IPS-15b (cell line): Measurements from ENCODE around the gene DEGS2.

ENCODE experiments used
- H3K27me3 ChIP-seq: one replicate; pipeline ENCODE4 v1.6.1; 2013; ENCODE audit warnings: low read length; ENCODE audit not compliant: control insufficient read depth, insufficient read depth
- H3K36me3 ChIP-seq: one replicate; pipeline ENCODE4 v1.6.1; 2013; ENCODE audit warnings: low read length; ENCODE audit not compliant: control insufficient read depth, insufficient read depth
- H3K4me1 ChIP-seq: one replicate; pipeline ENCODE4 v1.6.1; 2013; ENCODE audit warnings: mild to moderate bottlenecking, low read length; ENCODE audit not compliant: control insufficient read depth, insufficient read depth
- H3K4me3 ChIP-seq: one replicate; pipeline ENCODE4 v1.5.1; 2013; ENCODE audit warnings: low read depth, low read length
- H3K9ac ChIP-seq: one replicate; pipeline ENCODE4 v1.6.1; 2013; ENCODE audit warnings: low read depth, mild to moderate bottlenecking, low read length
- H3K9me3 ChIP-seq: one replicate; pipeline ENCODE4 v1.6.1; 2013; ENCODE audit warnings: mild to moderate bottlenecking, low read length; ENCODE audit not compliant: control insufficient read depth, insufficient read depth

DEGS2 gene

DNA sequence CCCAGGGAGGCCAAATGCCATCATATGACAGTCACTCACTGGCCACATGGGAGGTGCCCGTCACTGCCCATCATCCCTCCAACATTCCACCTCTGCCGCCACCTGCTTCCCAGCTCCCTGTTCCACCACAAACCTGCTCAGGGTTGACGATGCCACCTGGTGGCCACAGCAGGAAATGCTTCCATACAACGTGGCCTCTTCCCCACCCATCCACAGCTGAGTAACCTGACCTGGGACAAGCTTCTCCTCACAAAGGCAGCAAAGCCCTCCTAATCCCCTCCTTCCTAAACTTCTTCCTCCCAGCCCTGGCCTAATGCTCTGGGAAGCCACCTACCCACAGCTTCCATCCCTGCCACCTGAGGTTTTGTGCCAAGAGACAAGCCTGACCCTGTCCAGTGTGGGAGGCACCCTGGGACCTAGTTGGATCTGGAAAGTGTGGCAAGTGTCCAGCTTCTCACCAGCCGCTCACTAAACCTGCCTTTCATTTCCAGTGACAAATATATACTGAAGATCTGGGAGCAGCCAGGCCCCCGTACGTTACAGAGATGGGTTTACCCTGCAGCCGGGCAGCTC is 4.3 kb downstream of the DEGS2 start:
- no peaks in the 10 kb centered on the region for H3K9me3 ChIP-seq
- no peak overlapping the region for H3K9ac ChIP-seq
- H3K36me3 ChIP-seq, result no peaks in the 10 kb centered on the region
- peaks cover 31% of the 10 kb centered on the region for H3K27me3 ChIP-seq
- H3K4me1 ChIP-seq, result no peaks in the 10 kb centered on the region
- H3K4me3 ChIP-seq, result no peak overlapping the region

DNA sequence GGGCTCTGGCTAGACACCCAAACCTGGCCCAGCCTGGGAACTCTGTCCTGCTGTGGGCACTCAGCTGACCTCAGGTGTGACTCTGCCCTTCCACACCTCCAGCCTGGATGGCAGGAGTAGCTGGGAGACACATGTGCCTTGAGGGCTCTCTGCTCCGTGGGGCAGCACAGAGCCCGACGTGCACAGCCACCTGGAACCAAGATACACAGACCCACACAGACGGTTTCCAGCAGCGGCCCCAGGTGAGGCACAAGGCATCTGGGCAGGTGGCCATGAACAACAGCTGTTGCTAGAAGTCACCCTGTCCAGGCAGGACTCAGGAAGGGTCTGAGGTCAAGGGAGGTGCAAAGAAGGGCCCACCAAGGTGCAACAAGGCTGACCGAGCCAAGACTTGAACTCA is 5.9 kb downstream of the DEGS2 start:
- H3K9me3 ChIP-seq, result no peaks in the 10 kb centered on the region
- no peaks in the 10 kb centered on the region for H3K36me3 ChIP-seq
- peaks cover 20% of the 10 kb centered on the region for H3K27me3 ChIP-seq
- no peaks in the 10 kb centered on the region for H3K4me1 ChIP-seq
- H3K9ac ChIP-seq, result no peak overlapping the region
- H3K4me3 ChIP-seq, result no peak overlapping the region

DNA sequence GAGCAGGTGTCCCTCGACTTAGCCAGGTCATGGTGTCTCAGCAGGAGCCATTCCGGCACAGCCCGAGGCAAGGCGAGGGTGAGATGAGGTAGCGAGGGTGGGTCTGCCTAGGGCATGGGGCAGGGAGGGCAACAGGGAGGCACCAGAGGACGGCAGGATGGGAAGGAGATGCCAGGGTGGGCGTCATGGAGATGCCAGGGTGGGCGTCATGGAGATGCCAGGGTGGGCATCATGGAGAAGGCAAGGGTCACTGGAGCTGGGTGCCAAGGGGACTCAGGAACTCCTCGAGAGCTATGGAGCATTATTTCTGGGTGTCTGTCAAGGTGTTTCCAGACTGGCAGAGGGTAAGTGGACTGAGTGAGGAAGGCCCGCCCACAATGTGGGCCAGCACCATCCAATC is 7.4 kb downstream of the DEGS2 start:
- H3K27me3 ChIP-seq, result peaks cover 7% of the 10 kb centered on the region
- no peak overlapping the region for H3K9ac ChIP-seq
- H3K36me3 ChIP-seq, result no peaks in the 10 kb centered on the region
- H3K4me1 ChIP-seq, result no peaks in the 10 kb centered on the region
- no peak overlapping the region for H3K4me3 ChIP-seq
- no peaks in the 10 kb centered on the region for H3K9me3 ChIP-seq

DNA sequence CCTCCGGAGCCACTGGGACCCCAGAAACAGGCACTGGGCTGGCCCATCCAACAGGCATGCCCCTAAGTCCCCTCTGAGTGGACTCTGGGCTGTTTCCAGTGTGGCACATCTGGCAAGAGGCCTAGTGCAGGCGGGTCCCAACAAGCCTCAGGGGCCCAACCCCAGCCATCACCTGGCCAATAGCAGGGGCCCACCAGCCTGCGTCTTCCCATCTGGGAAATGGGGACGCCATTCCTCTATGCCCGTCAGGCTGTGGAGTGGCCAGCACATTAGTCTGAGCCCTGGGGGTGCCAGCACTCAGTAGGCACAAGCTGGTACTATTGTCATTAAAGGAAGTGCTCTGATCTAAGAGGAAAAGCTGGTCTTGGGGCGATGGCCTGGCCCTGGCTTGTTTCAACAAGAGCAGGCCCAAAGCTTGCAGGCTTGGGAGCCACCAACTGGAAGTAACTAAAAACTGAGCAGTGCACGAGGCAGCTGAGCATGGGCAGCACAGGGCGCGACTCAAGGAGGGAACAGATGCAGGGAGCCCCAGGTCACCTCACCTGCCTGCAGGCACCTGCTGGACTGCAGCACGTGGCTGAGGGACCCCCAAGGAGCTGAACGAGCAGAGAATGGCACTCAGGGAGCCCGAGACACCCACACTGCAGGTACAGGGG is 8.4 kb downstream of the DEGS2 start:
- Histone ChIP-seq H3K36me3 (no peaks in the 10 kb centered on the region), H3K4me3 (no peak overlapping the region), H3K27me3 (peaks cover under 1% of the 10 kb centered on the region), H3K9me3 (no peaks in the 10 kb centered on the region), H3K4me1 (no peaks in the 10 kb centered on the region), H3K9ac (no peak overlapping the region)

DNA sequence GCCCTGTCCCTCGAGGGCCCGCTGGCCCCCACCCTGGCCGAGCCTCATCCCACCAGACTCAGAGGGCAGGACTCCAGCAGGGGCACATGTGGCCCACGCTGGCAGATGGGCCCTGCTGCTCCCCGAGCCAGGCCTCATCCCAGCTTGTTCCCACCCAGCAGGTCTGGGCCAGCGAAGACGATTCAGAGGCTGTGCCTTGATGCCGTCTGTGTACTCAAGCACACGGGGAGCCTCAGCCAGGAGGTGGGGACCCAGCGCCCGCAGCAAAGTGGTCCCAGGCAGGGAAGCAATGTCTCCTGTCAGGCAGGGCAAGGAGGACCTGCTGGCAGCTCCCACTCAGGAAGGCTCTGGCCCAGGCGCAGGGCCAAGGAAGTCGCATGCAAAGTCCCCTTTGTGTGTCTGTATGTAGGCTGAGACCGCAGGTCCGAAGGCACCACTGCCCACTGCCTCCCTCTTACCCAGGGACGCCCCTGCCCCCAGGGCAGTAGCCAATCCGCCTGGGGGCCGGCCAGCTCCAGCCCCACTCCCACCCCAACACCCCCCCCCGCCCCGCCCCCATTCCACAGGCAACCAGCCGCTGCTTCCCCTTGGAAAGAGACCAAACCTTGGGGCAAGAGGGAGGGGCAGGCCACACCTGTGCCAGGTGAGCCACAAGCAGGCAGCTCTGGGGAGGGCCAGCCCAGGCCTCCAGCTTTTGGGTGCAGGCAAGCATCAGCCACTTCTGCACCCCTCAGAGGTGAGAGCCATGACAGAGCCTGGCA is 9.4 kb downstream of the DEGS2 start:
- Histone ChIP-seq H3K27me3 (no peaks in the 10 kb centered on the region), H3K9ac (no peak overlapping the region), H3K9me3 (no peaks in the 10 kb centered on the region), H3K4me1 (no peaks in the 10 kb centered on the region), H3K36me3 (no peaks in the 10 kb centered on the region), H3K4me3 (no peak overlapping the region)

DNA sequence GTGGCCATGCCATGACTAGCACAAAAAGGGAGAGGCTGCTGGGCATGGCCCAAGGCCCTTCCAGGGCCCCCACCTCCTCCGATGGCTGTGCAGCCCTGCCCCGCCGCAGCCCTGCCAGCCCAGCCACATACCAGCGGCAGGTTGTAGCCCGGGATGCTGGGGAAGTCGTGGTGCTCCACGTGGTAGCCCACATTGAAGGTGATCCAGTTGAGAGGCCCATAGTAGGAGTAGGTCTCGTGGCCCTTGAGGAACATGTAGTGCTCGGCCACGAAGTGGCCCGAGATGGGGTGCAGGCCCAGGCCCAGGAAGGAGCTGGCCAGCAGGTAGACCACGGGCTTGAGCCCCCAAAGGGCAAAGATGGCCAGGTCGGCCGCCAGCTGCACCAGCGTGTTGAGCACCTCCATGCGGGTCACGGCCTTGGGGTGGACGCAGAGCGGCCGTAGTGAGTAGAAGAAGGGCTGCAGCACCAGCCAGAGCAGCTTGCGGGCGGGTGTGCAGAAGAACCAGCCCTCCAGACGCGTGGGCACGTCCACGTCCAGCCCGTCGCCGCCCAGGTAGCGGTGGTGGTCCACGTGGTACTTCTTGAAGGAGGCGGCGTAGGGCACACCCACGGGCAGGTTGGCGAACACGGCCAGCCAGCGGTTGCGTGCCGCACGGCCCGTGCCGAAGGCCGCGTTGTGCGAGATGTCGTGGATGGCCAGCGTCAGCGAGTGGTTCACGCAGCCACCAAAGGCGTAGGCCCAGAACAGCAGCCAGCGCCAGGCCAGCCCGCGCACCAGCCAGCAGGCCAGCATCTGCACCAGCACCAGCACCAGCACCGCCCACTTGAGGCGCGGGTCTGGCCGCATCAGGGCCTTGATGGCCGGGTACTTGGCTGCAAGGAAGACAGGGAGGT is 10.4 kb downstream of the DEGS2 start:
- H3K4me3 ChIP-seq, result no peak overlapping the region
- no peaks in the 10 kb centered on the region for H3K4me1 ChIP-seq
- H3K9ac ChIP-seq, result no peak overlapping the region
- no peaks in the 10 kb centered on the region for H3K27me3 ChIP-seq
- no peaks in the 10 kb centered on the region for H3K36me3 ChIP-seq
- no peaks in the 10 kb centered on the region for H3K9me3 ChIP-seq

DNA sequence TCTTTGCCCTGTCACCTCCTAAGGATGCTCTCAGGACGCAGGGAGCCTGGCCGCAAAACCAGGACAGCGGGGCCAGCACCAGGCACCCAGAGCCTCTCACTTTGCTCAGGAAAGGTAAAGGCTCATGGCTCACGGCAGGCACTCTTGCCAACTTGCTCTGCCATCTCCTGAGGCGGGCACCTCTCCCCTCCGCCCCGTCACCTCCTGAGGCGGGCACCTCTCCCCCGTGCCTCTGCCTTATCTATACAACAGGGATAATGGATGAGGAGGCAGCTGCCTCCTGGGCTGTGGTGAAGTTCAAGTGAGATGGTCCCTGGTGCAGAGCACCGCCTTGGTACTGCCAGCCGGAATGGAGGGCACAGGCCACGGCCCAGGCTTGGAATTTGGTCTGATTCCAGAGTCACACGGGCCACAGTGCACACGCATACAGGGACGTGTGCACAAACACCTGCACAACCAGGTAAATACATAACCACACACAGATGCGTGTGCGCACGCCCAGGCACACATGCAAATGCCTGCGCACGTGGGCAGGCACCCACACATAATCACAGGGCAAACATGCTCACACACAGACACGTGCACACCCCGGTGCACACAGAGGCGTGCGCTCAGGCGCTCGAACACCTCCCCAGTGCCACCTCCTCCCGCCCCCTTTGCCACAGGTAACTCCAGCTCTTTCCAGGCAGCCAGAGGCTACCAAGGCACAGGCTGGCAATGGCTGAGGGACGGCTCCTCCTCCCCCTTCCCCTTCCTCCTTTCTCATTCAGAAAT is 11.6 kb downstream of the DEGS2 start:
- no peak overlapping the region for H3K4me3 ChIP-seq
- no peaks in the 10 kb centered on the region for H3K27me3 ChIP-seq
- no peaks in the 10 kb centered on the region for H3K4me1 ChIP-seq
- H3K36me3 ChIP-seq, result no peaks in the 10 kb centered on the region
- H3K9me3 ChIP-seq, result no peaks in the 10 kb centered on the region
- H3K9ac ChIP-seq, result no peak overlapping the region

DNA sequence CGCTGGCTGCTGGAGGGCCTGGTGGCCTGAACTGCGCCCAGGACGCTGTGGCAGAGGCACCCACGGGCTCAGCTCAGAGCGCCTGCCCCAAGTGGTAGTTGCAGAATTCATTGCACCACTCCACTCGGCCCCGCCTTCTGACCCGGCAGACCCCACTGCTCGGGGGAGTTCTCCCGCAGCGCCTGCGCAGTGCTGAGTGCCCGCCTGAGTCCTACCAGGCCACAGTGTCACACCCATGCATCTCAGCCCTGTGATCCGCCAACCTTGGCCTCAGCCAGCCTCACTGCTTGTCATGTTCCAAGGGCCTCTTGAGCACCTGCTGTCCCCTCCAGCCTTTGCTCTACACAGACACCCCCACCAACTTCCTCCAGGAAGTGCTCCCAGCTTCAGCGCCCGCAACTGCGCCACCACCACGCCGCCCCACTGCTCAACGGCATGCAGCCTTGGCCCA is 12.2 kb downstream of the DEGS2 start:
- Histone ChIP-seq H3K27me3 (no peaks in the 10 kb centered on the region), H3K9ac (no peak overlapping the region), H3K4me3 (no peak overlapping the region), H3K36me3 (no peaks in the 10 kb centered on the region), H3K9me3 (no peaks in the 10 kb centered on the region), H3K4me1 (no peaks in the 10 kb centered on the region)

DNA sequence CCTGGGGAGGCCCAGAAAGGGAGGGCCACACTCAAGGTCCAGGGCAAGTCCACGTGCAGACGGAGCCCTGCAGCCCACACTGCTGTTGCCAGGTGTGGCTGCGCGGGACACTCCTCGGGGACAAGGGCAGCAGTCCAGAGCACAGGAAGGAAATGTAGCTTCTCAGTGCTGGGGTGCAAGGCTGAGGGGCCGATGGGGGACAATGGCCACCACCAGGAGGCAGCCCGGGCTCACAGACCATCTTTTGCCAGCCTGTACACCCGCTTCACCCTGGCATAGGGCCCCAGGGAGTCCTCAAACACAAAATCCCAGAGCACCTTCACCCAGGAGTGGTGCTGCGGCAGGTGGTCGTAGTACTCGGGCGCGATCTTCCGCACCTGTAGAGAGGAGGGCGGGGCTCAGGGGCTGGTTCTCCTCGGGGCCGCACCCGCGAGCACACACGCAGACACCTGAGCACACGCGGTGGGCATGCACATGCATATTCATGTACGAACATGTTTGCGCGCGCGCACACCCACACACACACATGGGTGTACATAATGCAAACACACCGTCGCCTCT is 12.8 kb downstream of the DEGS2 start:
- Histone ChIP-seq H3K4me1 (no peaks in the 10 kb centered on the region), H3K4me3 (no peak overlapping the region), H3K9me3 (no peaks in the 10 kb centered on the region), H3K9ac (no peak overlapping the region), H3K27me3 (no peaks in the 10 kb centered on the region), H3K36me3 (peaks cover 4% of the 10 kb centered on the region)

DNA sequence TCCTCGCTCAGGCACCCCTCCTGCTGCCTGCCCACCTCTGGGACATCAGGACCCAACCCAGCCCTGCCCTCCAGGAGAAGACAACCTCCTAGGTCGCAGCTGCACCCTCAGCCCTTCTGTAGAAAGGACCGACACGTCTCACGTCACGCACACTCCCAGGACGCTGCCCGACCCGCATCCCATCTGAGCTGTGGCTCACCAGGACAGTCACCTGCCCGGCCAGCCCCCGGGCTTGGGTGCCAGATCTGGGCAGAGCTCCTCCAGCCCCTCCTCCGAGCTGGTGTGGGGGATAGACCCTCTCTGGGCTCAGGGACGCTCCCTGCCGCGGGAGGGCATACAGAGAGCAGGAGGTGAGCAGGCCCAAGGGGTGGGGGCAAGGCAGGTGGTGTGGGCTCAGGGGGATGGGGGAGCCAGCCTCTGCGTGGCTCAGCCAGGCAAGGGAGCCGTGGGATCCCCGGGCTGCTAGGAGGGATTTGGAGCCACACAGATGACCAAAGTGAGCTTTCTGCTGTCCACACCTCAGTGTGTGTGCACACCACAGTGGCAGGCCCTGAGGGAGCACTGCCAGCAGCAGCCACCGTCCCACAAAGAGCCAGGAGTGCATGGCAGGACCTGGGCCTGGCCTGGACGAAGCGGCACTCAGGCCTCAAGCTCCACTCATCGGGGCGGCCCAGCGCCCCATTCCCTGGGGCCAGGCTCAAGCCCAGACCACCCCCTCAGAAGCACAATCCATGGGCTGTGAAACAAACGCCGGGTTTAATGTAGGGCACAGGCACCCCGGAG is 13.6 kb downstream of the DEGS2 start:
- Histone ChIP-seq H3K9me3 (no peaks in the 10 kb centered on the region), H3K4me3 (no peak overlapping the region), H3K36me3 (peaks cover 7% of the 10 kb centered on the region), H3K9ac (no peak overlapping the region), H3K4me1 (no peaks in the 10 kb centered on the region), H3K27me3 (no peaks in the 10 kb centered on the region)
